GDM1 (cell line): ENCODE results near the gene ZNF444.
"Not testable (repeated sequence)": the region's sequence is repeated elsewhere in the genome, so short reads cannot be mapped to it uniquely, and the experiment has no call there.

ENCODE experiments used
- DNase-seq: peaks from one replicate; lab custom pipeline; 2025; lab: John Stamatoyannopoulos, UW

The ZNF444 gene

DNA sequence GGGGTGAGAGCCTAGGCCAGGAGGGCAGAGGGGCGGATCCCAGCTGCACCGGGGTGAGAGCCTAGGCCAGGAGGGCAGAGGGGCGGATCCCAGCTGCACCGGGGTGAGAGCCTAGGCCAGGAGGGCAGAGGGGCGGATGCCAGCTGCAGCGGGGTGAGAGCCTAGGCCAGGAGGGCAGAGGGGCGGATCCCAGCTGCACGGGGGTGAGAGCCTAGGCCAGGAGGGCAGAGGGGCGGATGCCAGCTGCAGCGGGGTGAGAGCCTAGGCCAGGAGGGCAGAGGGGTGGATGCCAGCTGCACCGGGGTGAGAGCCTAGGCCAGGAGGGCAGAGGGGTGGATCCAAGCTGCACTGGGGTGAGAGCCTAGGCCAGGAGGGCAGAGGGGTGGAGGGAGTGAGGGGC is 35.2 kb downstream of the ZNF444 start:
- DNase-seq = not testable (repeated sequence)

DNA sequence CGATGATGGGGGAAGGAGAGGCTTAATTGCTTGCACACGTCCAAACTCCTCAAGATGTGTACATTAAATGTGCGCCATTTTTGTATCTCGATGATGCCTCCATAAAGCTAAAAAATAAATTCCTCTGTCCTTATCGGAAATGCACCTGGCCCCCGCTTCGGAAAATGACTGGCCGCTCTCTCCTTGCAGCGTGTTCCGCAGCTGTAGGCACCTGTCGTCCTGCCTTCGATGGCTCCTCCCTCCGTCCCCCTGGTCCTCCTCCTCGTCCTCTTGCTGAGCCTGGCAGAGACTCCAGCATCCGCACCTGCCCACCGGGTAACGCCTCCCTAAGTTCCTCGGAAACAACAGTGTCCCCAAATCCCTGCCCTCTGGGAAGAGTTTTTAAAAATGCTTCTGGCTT is 35.8 kb downstream of the ZNF444 start:
- DNase-seq = no peak

DNA sequence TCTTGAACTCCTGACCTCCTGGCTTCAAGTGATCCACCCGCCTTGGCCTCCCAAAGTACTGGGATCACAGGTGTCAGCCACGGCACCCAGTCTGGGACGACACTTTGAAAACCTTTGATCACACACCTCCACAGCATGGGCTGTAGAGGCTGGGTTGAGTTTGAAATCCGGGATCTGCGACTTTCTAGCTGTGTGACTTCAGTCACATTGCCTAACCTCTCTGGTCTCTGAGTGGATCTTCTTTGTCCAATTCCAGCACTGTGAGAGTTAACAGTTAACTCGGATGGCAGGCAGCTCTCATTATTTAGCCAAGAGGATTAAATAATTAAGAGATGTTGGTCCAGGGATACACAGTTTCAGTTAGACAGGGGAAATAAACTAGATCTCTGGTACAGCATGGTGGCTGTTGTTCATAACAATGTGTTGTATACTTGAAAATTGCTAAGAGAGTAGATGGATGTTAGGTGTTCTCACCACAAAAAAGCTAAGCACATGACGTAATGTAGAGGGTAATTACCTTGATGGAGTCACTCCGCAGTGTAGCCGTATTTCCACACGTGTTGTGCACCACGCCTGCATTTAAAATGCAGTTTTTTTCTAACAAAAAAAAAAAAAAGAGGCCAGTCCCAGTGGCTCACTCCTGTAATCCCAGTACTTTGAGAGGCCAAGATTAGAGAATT is 36.6 kb downstream of the ZNF444 start:
- no peak for DNase-seq

DNA sequence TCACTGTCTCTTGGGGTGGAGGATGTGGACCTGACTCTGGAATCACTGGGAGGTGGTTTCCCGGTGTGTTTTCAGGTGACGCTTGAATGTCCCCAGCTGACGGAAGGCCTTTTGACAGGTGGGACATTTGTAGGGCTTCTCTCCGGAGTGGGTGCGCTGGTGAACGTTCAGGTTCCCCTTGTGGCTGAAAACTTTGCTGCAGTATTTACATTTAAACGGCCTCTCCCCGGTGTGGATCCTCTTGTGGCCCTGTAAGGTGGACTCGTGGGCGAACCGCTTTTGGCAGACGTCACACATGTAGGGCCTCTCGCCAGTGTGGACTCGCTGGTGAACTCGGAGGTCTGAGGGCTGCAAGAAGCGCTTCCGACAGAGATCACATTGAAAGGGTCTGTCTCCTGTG is 48.7 kb downstream of the ZNF444 start:
- DNase-seq = peak; percentile 3

DNA sequence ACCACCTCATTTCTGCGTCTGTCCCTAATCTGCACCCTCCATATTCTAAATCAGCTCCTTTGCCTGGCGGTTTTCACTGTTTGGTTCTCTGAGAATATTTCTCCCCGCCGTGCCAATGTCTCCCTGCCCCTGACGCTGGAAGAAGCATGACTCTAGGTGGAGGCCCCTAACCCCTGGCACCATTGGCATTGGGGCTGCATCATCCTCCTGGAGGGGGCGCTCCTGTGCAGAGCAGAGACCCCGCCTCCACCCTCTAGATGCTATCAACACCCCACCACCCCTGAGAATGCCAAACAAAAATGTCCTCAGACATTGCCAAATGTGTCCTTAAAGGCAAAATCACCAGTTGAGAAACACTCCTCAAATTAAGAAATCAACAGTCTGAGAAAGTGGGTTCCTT is 50.0 kb downstream of the ZNF444 start:
- no peak for DNase-seq

DNA sequence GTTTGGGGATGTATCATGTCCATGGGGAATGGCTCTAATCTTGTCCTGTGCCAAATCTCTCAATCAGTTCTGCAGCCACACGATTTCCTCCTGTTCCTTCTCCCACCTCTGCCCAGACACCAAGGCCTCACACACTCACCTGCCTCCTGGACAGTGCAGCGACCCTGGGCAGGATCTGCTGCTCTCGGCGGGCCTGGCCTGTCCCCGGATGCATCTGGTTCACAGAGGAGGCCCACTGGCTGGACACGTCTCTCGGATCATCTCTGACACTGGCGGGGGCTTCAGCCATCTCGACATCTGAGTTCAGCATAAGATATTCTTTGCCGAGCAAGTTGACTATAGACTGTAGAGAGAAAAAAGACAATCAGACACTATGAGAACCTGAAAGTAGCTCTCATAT is 50.6 kb downstream of the ZNF444 start:
- no peak for DNase-seq

DNA sequence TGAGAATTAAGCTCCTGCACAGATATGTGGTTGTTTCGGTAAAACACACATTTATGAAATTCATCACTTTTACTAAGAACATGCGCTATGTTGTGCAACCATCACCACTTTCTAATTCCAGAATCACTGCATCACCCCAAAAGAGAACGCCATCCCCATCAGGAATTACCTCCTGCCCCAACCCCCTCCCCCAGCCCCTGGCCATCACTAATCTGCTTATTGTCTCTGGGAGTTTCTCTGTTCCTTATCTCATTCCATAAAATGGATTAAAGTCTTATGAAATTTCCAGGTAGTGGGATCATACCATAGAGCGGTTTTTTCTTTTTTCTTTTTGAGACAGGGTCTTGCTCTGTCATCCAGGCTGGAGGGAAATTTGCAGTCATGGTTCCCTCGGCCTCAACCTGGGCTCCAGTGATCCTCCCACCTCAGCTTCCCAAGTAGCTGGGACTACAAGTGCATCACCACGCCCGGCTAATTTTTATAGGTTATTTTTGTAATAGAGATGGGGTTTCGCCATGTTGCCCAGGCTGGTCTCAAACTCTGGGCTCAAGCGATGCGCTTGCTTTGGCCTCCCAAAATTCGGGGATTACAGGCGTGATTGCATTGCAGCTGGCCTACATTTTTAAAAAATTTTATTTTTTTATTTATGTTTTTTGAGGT is 53.0 kb downstream of the ZNF444 start:
- no peak for DNase-seq

DNA sequence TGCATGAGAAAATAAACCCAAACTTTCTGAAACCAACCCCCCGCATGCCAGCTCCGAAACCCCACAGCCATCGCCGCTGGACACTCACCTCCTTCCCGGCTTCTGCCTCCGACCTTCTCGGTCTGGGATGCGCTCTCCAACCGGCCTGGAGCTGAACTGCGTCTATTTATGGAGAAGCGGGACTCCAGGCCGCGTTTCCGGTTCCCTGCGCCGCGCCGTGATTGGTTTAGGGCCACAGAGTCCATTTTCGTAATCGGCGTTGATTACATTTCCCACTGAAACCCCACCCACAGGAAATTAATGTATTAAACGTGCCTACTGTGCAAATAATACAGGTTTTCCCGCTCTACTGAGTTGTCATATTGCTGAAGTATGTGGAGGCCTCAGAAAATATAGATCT is 56.6 kb downstream of the ZNF444 start, which contains the start of gene ZSCAN5B:
TSS of gene ZSCAN5B (minus strand) at position 138 of the 400 bp plus-strand sequence. CDS start 4,731 bp downstream, outside the sequence.
- DNase-seq = not testable (repeated sequence)

DNA sequence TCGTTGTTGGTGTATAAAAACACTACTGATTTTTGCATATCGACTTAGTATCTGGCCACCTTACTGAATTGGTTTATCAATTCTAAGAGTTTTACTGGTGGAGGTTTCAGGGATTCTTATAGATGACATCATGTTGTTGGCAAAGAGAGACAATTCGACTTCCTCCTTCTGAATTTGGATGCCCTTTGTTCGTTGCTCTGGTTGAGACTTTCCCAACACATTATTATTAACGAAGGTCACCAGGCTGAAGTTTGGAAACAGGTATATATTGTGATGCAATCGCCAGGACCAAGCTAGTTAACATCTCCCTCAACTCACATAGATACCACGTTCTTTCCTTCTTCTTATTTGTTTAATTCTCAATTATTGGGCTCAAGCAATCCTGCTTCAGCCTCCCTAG is 58.6 kb downstream of the ZNF444 start:
- no peak for DNase-seq

DNA sequence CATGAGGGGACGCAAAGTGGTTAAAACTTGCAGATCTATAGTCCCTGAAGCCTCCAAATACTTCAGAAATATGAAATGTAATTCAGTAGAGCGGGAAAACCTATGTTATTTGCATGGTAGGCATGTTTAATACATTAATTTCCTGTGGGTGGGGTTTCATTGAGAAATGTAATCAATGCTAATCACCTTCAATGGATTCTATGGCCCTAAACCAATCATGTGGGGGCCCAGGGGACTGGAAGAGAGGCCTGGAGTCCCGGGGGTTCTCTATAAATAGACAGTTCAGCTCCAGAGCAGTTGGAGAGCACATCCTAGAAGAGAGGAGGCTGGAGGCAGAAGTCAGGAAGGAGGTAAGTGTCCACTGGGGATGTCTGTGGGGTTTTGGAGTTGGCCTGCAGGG is 60.9 kb downstream of the ZNF444 start, which contains the start of gene ZSCAN5C:
TSS of gene ZSCAN5C (plus strand) at position 301 of the 400 bp plus-strand sequence. CDS start 3,641 bp downstream, outside the sequence.
- no peak for DNase-seq

DNA sequence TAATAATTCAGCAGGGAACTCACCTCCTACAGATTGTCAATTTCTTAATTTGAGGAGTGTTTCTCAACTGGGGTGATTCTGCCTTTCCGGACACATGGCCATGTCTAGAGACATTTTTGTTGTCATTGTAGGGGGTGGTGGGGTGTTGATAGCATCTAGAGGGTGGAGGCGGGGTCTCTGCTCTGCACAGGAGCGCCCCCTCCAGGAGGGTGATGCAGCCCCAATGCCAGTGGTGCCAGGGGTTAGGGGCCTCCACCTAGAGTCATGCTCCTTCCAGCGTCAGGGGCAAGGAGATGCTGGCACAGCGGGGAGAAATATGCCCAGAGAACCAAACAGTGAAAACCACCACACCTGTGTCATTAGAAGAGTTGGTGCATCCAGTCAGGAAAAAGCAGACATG is 66.5 kb downstream of the ZNF444 start:
- not testable (repeated sequence) for DNase-seq

DNA sequence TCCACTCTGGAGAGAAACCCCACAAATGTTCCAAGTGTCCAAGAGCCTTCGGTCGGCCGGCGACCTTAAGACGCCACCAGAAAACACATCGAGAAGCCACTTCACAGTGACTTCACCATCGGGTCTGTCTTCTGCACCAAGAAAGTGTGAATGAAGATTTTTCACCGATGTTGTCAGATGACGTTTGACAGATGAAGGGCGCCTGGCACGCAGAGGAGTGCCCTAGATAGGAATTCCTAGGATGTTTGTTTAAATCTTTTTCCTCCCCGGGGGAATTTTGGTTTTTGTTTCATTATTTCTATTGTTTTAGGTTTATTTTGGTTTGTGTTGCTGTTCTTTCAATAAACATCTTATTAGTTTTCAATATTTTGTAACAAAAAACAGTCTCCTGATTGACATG is 68.0 kb downstream of the ZNF444 start:
- no peak for DNase-seq

DNA sequence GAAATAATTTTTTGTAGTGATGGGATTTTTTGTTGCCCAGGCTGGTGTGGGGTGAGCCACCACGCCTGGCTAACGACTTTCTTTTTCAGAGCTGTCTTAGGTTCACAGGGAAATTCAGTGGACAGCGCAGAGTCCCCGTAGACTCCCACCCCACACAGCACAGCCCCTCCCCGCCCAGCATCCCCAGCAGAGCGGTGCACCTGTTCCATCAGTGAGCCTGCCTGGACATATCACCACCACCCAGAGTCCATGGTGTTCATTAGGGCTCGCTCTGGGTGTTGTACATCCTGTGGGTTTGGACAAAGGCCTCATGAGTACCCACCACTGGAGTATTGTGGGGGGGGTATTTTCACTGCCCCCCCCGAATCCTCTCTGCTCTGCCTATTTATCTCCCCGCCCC is 68.9 kb downstream of the ZNF444 start:
- not testable (repeated sequence) for DNase-seq
